ENCODE data around the gene CAMKMT.

GRCh38 chr2:44354761-44355160 lies 7.0 kb upstream of the CAMKMT start:
- TF ChIP-seq CTCF (IDR thresholded peaks at IDR 0.05; ENCODE audit: insufficient read depth, low read length, poor library complexity, severe bottlenecking) (no peak), EZH2phosphoT487 (conservative IDR thresholded peaks at IDR 0.05; ENCODE audit: low read length) (no peak)
